ENCODE results near the gene NPM3. TPM values are rescaled to one million over a fixed set of nuclear protein-coding genes. Genes with fewer than 3 reads are reported as not detected.
A peak's percentile ranks its signal among the peaks of the same experiment; 100 is the strongest.

Gene NPM3
- 54.7 TPM for total RNA-seq (ENCODE audit: unreplicated experiment)
- long read RNA-seq, partial matches to known transcripts: 0 of 3 reads
- long read RNA-seq, other reads (novel, unspliced or antisense): 0 of 3 reads

- Mint-ChIP-seq H3K27ac (ENCODE audit: unreplicated experiment) (peak within 1 kb of the TSS; percentile 69), H3K36me3 (ENCODE audit: low read depth, unreplicated experiment) (peaks cover 14% of the 10 kb centered on the region), H3K4me1 (ENCODE audit: unreplicated experiment) (peaks cover 42% of the 10 kb centered on the region), H3K4me3 (ENCODE audit: unreplicated experiment) (peak within 1 kb of the TSS; percentile 98), H3K9me3 (ENCODE audit: unreplicated experiment) (no peaks in the 10 kb centered on the region), H3K27me3 (ENCODE audit: unreplicated experiment) (peaks cover 11% of the 10 kb centered on the region)
- DNase-seq (ENCODE audit: low spot score): peak; percentile 85
- no peak for TF ChIP-seq CTCF (IDR thresholded peaks at IDR 0.05; ENCODE audit: unreplicated experiment)
These were observed at the start of gene NPM3 for GRCh38 chr10:101782811-101783735. Gene NPM3, minus strand, starts transcription at chr10:101783446. Its CDS starts 56 bp downstream, at chr10:101783390.

- no peak overlapping the region for H3K27ac Mint-ChIP-seq (ENCODE audit: unreplicated experiment)
- H3K9me3 Mint-ChIP-seq (ENCODE audit: unreplicated experiment): no peaks in the 10 kb centered on the region
- H3K36me3 Mint-ChIP-seq (ENCODE audit: low read depth, unreplicated experiment): peaks cover 4% of the 10 kb centered on the region
- DNase-seq (ENCODE audit: low spot score): no peak
- TF ChIP-seq CTCF (IDR thresholded peaks at IDR 0.05; ENCODE audit: unreplicated experiment): no peak
- peak overlapping the region; percentile 59 for H3K4me3 Mint-ChIP-seq (ENCODE audit: unreplicated experiment)
- H3K27me3 Mint-ChIP-seq (ENCODE audit: unreplicated experiment): peaks cover 16% of the 10 kb centered on the region
- peaks cover 16% of the 10 kb centered on the region for H3K4me1 Mint-ChIP-seq (ENCODE audit: unreplicated experiment)
These were observed 49.1 kb upstream of the NPM3 start for GRCh38 chr10:101832325-101832771.

GRCh38 chr10:101831169-101831811 is 48.0 kb upstream of the NPM3 start:
- Mint-ChIP-seq H3K36me3 (ENCODE audit: low read depth, unreplicated experiment) (peaks cover 12% of the 10 kb centered on the region), H3K4me3 (ENCODE audit: unreplicated experiment) (peak overlapping the region; percentile 90), H3K27ac (ENCODE audit: unreplicated experiment) (peak overlapping the region; percentile 52), H3K27me3 (ENCODE audit: unreplicated experiment) (peaks cover 23% of the 10 kb centered on the region), H3K4me1 (ENCODE audit: unreplicated experiment) (peaks cover 22% of the 10 kb centered on the region), H3K9me3 (ENCODE audit: unreplicated experiment) (no peaks in the 10 kb centered on the region)
- TF ChIP-seq CTCF (IDR thresholded peaks at IDR 0.05; ENCODE audit: unreplicated experiment): no peak
- no peak for DNase-seq (ENCODE audit: low spot score)

- peaks cover 13% of the 10 kb centered on the region for H3K36me3 Mint-ChIP-seq (ENCODE audit: low read depth, unreplicated experiment)
- H3K27ac Mint-ChIP-seq (ENCODE audit: unreplicated experiment): peak overlapping the region; percentile 64
- H3K4me1 Mint-ChIP-seq (ENCODE audit: unreplicated experiment): peaks cover 24% of the 10 kb centered on the region
- TF ChIP-seq CTCF (IDR thresholded peaks at IDR 0.05; ENCODE audit: unreplicated experiment): no peak
- peak; percentile 82 for DNase-seq (ENCODE audit: low spot score)
- H3K4me3 Mint-ChIP-seq (ENCODE audit: unreplicated experiment): peak overlapping the region; percentile 90
- no peaks in the 10 kb centered on the region for H3K9me3 Mint-ChIP-seq (ENCODE audit: unreplicated experiment)
- H3K27me3 Mint-ChIP-seq (ENCODE audit: unreplicated experiment): peaks cover 25% of the 10 kb centered on the region
These were observed 47.3 kb upstream of the NPM3 start for GRCh38 chr10:101830322-101831168.

All from endothelial cell (in vitro differentiated cells).